B cell (primary cell): ENCODE results near the gene PDS5A. TPM values are rescaled to one million over a fixed set of nuclear protein-coding genes. Genes with fewer than 3 reads are reported as not detected.
A peak's percentile ranks its signal among the peaks of the same experiment; 100 is the strongest.

ENCODE experiments used
- ATAC-seq: fragments of 200-7000 bp; cut with Tn5 transposase; one replicate; pipeline ENCODE4 v1.10.0; 2021; ENCODE audit warnings: low read depth, mild to moderate bottlenecking, moderate number of reproducible peaks, moderate library complexity
- CTCF ChIA-PET: fragments of 350-600 bp; sonication (Branson Sonifier 250); formaldehyde crosslinking; loops from one replicate; lab custom pipeline; 2021; ENCODE audit warnings: antibody characterized with exemption, inconsistent platforms; lab: Charles Lee
- POLR2A ChIA-PET: fragments of 350-600 bp; sonication (Branson Sonifier 250); formaldehyde crosslinking; loops from one replicate; lab custom pipeline; 2021; ENCODE audit warnings: antibody characterized with exemption; lab: Charles Lee
- DNase-seq: peaks from one replicate; pipeline ENCODE4 v3.0.0; 2013
- H2AFZ ChIP-seq: 2 replicates; pipeline ENCODE4 v1.6.1; 2012; ENCODE audit warnings: mild to moderate bottlenecking, low read depth, low read length; ENCODE audit not compliant: insufficient read depth, poor library complexity, severe bottlenecking
- H3K27ac ChIP-seq, 2 donors: 1 replicate in 1 of 2; 2 replicates in 1 of 2; pipeline ENCODE4 v1.5.1; 2012 to 2013; ENCODE audit warnings: low read length in 2 of 2, mild to moderate bottlenecking in 2 of 2, moderate library complexity in 1 of 2
- H3K27me3 ChIP-seq, 4 experiments: fragments of 200-600 bp in 1 of 4; sonication (generic) in 1 of 4; replicated peaks in 1 of 4; 1 replicate in 2 of 4; 2 replicates in 2 of 4; pipeline versions ENCODE4 v1.6.1 to v1.7.0; 2013 to 2016; ENCODE audit warnings: low read length in 3 of 4, mild to moderate bottlenecking in 2 of 4, mixed read lengths in 1 of 4, moderate library complexity in 1 of 4; ENCODE audit not compliant: insufficient read depth in 4 of 4, control insufficient read depth in 3 of 4; ENCODE audit errors: control extremely low read depth in 1 of 4
- H3K36me3 ChIP-seq, 2 experiments: replicated peaks in 1 of 2; 1 replicate in 1 of 2; 2 replicates in 1 of 2; pipeline versions ENCODE4 v1.6.1 to v1.7.1; 2013; ENCODE audit warnings: low read length in 1 of 2; ENCODE audit not compliant: insufficient read depth in 2 of 2, control insufficient read depth in 1 of 2; ENCODE audit errors: control extremely low read depth in 1 of 2, extremely low read depth in 1 of 2
- H3K4me1 ChIP-seq, 2 donors: fragments of 200-600 bp in 1 of 2; sonication (generic) in 1 of 2; 1 replicate in 1 of 2; 2 replicates in 1 of 2; pipeline versions ENCODE4 v1.5.1 to v1.6.1; 2013 to 2017; ENCODE audit warnings: low read length in 2 of 2; ENCODE audit not compliant: control insufficient read depth in 2 of 2, insufficient read depth in 2 of 2
- H3K4me2 ChIP-seq: replicated peaks from 2 replicates; pipeline ENCODE3; 2012; ENCODE audit warnings: mild to moderate bottlenecking, low read depth, low read length; ENCODE audit not compliant: poor library complexity, severe bottlenecking
- H3K4me3 ChIP-seq, 5 experiments: fragments of 200-600 bp in 1 of 5; sonication (generic) in 1 of 5; 1 replicate in 3 of 5; 2 replicates in 2 of 5; pipeline versions ENCODE4 v1.5.1 to v1.7.0; 2011 to 2016; ENCODE audit warnings: low read length in 4 of 5, mild to moderate bottlenecking in 4 of 5, low read depth in 2 of 5, control low read depth in 1 of 5, moderate library complexity in 1 of 5; ENCODE audit not compliant: insufficient read depth in 1 of 5; ENCODE audit errors: control extremely low read depth in 1 of 5, extremely low read depth in 1 of 5
- H3K79me2 ChIP-seq: fragments of 200-600 bp; sonication (generic); one replicate; pipeline ENCODE4 v1.6.0; 2016; ENCODE audit warnings: low read length; ENCODE audit not compliant: control insufficient read depth, insufficient read depth
- H3K9ac ChIP-seq: fragments of 200-600 bp; sonication (generic); 2 replicates; pipeline ENCODE4 v1.6.1; 2017; ENCODE audit warnings: mild to moderate bottlenecking, low read length, moderate library complexity
- H3K9me3 ChIP-seq, 3 donors: one replicate each; pipeline versions ENCODE4 v1.6.1 to v1.7.1; 2013; ENCODE audit warnings: low read length in 2 of 3; ENCODE audit not compliant: control insufficient read depth in 2 of 3, insufficient read depth in 1 of 3; ENCODE audit errors: control extremely low read depth in 1 of 3
- H4K20me1 ChIP-seq: 2 replicates; pipeline ENCODE4 v1.6.0; 2012; ENCODE audit warnings: mild to moderate bottlenecking, low read length; ENCODE audit not compliant: insufficient read depth, control insufficient read depth, poor library complexity, severe bottlenecking
- H3K27ac Mint-ChIP-seq: one replicate; pipeline ENCODE4 v1.8.0; 2021; ENCODE audit warnings: mixed read lengths
- H3K27me3 Mint-ChIP-seq: one replicate; pipeline ENCODE4 v1.8.0; 2021; ENCODE audit warnings: mixed read lengths
- H3K4me1 Mint-ChIP-seq: one replicate; pipeline ENCODE4 v1.8.0; 2021; ENCODE audit warnings: mixed read lengths
- H3K4me3 Mint-ChIP-seq: one replicate; pipeline ENCODE4 v1.8.0; 2021; ENCODE audit warnings: mixed read lengths
- H3K9me3 Mint-ChIP-seq: one replicate; pipeline ENCODE4 v1.8.0; 2022; ENCODE audit warnings: mixed read lengths; ENCODE audit not compliant: insufficient read depth
- EZH2 ChIP-seq: IDR thresholded peaks from 2 replicates; pipeline ENCODE4 v1.6.1; 2012; ENCODE audit warnings: borderline replicate concordance, low read depth, mild to moderate bottlenecking, moderate library complexity, low read length; ENCODE audit not compliant: insufficient read depth, poor library complexity, severe bottlenecking
- WGBS: methylation state at CpG from one replicate; pipeline ENCODE4 v1.1.5; 2013; ENCODE audit warnings: missing lambda C conversion rate; ENCODE audit not compliant: insufficient coverage; 5-methylcytosine and 5-hydroxymethylcytosine counted together
- intact Hi-C: fragments of 100-400 bp; cut with micrococcal nuclease; formaldehyde crosslinking; loops from one replicate; pipeline ENCODE4 v1.10.0; 2022
- polyA plus RNA-seq: library from polyadenylated mRNA; depleted of rRNA; stranded (reverse); fragments of >200 nt; gene quantifications from 2 replicates; pipeline ENCODE4 v1.2.3, GENCODE V29; 2012
- total RNA-seq, 2 donors: library from RNA; stranded (reverse); fragments of 120-200 nt in 1 of 2; gene quantifications; 1 replicate in 1 of 2; 2 replicates in 1 of 2; pipeline versions ENCODE4 v1.2.3 to v1.2.4, GENCODE V29; 2013 to 2022
- TF ChIP-seq, protein P1 (sequence below): fragments of 200-600 bp; IDR thresholded peaks from one replicate; pipeline ENCODE4 v1.8.0; 2022; ENCODE audit warnings: antibody characterized with exemption, mild to moderate bottlenecking

Gene PDS5A
- total and polyA plus RNA-seq, 2 donors (not counting 1 experiment from before 2014, with no cell fraction given), result 19.4 to 111 TPM

DNA sequence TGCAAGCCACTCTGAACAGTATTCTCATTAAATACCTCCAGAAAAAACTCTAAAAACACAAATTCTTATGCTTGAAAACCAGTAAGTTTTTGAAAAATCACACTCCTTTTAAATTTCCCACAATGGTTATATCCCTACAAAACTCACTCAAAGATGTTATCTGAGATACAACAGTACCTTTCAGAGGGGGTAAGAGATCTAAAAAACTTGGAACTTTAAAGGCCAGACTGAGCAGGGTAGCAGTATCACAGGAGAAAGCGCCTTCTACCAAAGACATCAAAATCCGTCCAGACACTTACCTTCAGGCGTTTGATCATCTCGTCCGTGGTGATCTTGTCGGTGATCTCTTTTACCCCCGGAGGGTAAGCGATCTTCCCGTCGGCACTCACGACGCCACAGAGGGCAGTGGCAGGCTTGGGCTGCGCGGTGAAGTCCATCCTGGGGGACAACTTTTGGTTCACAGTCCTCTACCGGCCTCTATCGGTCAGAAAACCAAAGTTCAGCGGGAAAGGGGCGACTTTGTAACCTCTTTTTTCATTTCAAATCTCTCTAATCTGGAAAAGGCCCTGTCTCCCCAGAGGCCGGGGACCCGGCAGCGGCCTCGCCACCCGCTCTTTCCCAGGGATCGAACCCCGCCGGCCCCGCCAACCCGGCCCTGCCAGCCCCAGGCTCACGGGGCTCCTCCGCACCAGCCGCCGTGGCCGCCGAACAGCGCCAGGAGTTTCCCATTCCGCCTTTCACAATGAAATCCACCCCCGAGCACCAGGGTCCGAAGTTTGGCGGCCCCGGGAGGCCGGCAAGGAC lies 1.4 kb downstream of the PDS5A start:
- ATAC-seq (peak; percentile 12), DNase-seq (peak; percentile 84)
- H3K79me2 ChIP-seq, result peaks cover 70% of the 10 kb centered on the region
- ChIA-PET CTCF (interaction anchor here (0.7 to 4.1 kb wide), 12 partner anchors 17 to 510 kb away, joined by 3 to 37 read pairs (median 4); partner anchors contain the start of gene UBE2K), POLR2A (interaction anchor here (0.5 to 0.7 kb wide), 3 partner anchors 28 to 516 kb away, joined by 4 to 6 read pairs (median 5); no protein-coding TSS in a partner anchor)
- no peaks in the 10 kb centered on the region for H3K9me3 Mint-ChIP-seq
- H3K4me3 ChIP-seq, result peak overlapping the region; percentile 57 to 93 (median 83)
- WGBS, result under 1% methylated on average over 39 of the region's 41 CpGs
- no peaks in the 10 kb centered on the region for H3K9me3 ChIP-seq
- no peaks in the 10 kb centered on the region for H3K27me3 ChIP-seq
- H4K20me1 ChIP-seq, result peaks cover 34% of the 10 kb centered on the region
- H2AFZ ChIP-seq, result peak overlapping the region; percentile 97
- H3K4me3 Mint-ChIP-seq, result peak overlapping the region; percentile 79
- H3K27ac Mint-ChIP-seq, result peak overlapping the region; percentile 77
- H3K4me1 Mint-ChIP-seq, result peaks cover 32% of the 10 kb centered on the region
- no peaks in the 10 kb centered on the region for H3K27me3 Mint-ChIP-seq
- peak overlapping the region; percentile 86 for H3K9ac ChIP-seq
- peaks cover 4 to 15% of the 10 kb centered on the region in 2 experiments for H3K36me3 ChIP-seq
- TF ChIP-seq, protein P1, sequence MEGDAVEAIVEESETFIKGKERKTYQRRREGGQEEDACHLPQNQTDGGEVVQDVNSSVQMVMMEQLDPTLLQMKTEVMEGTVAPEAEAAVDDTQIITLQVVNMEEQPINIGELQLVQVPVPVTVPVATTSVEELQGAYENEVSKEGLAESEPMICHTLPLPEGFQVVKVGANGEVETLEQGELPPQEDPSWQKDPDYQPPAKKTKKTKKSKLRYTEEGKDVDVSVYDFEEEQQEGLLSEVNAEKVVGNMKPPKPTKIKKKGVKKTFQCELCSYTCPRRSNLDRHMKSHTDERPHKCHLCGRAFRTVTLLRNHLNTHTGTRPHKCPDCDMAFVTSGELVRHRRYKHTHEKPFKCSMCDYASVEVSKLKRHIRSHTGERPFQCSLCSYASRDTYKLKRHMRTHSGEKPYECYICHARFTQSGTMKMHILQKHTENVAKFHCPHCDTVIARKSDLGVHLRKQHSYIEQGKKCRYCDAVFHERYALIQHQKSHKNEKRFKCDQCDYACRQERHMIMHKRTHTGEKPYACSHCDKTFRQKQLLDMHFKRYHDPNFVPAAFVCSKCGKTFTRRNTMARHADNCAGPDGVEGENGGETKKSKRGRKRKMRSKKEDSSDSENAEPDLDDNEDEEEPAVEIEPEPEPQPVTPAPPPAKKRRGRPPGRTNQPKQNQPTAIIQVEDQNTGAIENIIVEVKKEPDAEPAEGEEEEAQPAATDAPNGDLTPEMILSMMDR, result peak; percentile 88
- no peak for TF ChIP-seq EZH2
- peaks cover 13 to 18% of the 10 kb centered on the region in 2 donors for H3K4me1 ChIP-seq
- intact Hi-C loops, result loop anchor here (1.0 to 10.0 kb wide), 12 partner anchors 64 to 932 kb away; partner anchors contain the start of genes N4BP2, RFC1, RHOH and SMIM14
- H3K27ac ChIP-seq, result peak overlapping the region; percentile 71 to 83
- peak overlapping the region; percentile 93 for H3K4me2 ChIP-seq
